HG02943 (cell line): Measurements from ENCODE around the gene TDRD7.
A peak's percentile ranks its signal among the peaks of the same experiment; 100 is the strongest.

ENCODE experiments used
- ATAC-seq: cut with Tn5 transposase; IDR thresholded peaks from one replicate; pipeline ENCODE4 v1.9.1; 2021; ENCODE audit warnings: mild to moderate bottlenecking, low read depth, moderate library complexity; ENCODE audit not compliant: unreplicated experiment

Gene TDRD7, protein sequence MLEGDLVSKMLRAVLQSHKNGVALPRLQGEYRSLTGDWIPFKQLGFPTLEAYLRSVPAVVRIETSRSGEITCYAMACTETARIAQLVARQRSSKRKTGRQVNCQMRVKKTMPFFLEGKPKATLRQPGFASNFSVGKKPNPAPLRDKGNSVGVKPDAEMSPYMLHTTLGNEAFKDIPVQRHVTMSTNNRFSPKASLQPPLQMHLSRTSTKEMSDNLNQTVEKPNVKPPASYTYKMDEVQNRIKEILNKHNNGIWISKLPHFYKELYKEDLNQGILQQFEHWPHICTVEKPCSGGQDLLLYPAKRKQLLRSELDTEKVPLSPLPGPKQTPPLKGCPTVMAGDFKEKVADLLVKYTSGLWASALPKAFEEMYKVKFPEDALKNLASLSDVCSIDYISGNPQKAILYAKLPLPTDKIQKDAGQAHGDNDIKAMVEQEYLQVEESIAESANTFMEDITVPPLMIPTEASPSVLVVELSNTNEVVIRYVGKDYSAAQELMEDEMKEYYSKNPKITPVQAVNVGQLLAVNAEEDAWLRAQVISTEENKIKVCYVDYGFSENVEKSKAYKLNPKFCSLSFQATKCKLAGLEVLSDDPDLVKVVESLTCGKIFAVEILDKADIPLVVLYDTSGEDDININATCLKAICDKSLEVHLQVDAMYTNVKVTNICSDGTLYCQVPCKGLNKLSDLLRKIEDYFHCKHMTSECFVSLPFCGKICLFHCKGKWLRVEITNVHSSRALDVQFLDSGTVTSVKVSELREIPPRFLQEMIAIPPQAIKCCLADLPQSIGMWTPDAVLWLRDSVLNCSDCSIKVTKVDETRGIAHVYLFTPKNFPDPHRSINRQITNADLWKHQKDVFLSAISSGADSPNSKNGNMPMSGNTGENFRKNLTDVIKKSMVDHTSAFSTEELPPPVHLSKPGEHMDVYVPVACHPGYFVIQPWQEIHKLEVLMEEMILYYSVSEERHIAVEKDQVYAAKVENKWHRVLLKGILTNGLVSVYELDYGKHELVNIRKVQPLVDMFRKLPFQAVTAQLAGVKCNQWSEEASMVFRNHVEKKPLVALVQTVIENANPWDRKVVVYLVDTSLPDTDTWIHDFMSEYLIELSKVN

DNA sequence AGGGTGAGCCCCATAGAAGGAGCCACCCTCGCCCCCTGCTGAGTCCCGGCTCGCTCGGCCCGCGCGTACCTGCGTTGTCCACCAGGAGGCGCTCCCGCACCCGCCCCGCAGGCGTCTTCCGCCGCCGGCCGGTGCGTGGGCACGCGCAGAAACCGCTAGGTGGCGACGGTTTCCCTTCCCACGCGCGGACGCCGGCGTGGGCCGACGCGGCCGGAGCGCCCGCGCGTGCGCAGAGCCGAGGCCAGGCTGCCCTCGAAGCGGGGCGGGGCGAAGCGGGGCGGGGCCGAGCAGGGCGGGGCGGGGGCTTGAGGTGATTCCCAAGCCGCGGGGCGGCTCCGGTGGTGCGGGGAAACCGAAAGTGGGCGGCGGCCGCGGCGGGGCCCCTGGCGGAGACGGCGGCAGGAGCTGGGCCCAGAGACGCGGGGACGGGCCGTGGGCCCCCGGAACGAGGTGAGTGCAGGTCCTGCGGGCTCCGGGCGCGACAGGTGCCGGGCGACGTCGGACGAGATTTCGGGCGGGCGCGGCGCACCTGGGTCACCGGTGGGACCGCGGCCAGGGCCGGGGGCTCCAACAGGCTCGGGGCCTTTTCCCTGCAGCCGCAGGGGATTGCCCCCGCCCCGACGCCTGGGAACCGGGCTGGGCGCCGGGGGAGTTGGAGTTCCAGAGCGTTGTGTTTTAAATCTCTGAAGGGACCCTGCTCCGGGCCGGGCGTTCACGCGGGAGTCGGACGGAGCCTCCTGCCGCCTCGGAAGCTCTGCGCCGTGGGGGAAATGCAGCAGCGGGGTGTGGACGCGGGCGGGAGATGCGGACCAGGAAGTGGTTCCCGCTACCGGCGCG lies at the start of gene TDRD7:
TDRD7 (plus strand) TSS at position 308 of the 837 bp plus-strand sequence. CDS start 16,370 bp downstream, outside the sequence.
- peak; percentile 67 for ATAC-seq

DNA sequence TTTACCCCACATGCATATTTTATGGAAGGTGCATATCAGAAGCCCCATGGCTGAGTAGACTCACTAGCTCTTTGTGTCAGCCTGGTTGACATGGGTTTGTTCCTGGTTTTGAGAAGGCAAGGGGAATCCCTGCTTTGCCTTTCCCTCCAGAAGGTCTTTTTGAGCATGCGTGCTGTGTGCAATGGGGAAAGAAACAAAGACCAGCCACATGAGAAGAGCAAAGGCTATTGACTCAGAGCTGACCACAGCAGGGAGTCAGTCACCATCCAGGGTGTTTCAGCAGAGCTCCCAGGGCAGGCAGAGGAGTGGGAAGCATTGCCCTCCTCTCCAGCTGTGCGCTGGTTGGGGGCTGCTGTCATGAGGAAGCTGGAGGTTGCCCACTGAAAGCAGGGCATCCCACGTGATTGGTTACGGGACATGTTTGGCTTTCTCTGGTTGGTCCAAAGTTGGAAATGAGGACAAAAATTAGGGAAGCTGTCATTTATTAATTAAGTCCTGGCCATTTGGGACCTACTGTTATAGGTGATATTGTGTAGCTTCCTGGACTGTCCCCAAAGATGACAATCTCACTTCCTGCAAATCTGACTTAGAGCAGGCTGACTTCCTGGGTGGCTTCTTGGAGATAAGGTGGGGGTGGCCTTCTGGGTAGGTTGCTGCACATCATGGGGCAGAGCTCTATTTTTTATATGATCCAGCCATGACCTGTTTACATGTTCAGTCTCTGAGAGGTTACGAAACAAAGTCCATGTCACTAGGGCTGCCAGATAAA lies 48.9 kb upstream of the TDRD7 start:
- no peak for ATAC-seq

DNA sequence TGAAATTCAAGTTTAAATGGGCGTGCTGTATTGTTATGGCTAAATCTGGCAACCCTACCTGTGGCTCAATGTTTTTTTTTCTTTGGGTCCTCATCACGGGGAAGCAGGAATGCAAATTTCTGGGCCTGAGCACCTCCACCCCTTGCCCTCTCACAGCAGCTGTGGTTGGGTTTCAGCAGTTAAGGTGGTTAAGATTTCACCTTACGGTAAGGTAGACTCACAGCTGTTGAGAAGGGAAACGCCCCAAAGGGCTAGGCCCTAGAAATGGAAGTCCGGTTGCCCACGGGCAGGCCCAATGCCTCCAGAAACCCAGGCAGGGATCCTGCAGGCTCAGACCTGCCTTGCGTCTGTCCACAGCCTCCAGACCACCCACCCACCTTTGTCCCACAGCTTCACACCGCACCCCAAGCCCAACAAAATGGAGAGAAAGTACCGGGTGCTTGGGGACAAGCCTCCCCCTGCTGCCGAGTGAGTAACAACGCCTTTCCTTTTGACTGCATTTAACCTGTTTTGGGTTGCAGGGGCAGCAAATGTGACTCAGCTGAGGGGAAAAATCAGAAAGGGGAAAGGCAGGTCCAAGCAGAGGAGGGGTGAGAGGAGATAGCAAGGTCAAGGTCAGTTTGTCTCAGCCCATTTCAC lies 48.1 kb upstream of the TDRD7 start:
- ATAC-seq = no peak

DNA sequence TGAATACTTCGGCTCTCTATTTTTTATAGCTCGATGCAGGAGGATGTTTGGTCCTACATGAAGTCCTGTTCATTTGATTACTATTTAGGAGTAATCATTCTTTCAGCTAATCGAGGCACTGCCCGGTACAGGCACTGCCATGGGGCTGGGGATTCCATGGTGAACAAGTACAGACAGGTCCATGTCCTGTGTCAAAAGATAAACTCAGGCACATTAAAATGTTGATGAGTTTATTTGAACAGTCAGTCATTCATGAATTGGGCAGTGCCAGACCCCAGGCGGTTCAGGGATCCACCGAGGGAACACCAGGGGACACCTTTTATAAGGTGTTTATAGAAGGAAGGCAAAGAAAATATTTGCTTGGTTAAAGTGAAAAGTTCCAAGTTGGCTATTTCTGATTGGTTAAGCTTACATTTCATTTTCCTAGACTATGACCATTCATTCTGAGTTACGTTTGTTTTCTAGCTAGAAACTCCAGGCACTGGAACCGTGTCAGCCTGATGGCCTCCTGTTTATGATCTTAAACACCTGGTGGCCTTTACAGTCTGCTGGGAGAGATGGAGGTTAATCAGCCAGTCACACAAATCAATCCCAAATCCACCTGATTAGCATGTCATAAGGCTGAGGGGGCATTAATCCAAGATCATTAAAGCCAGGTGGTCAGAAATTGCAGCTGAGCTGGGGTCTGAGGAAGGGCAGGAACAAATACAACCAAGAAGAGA lies 47.0 kb upstream of the TDRD7 start:
- ATAC-seq = no peak

DNA sequence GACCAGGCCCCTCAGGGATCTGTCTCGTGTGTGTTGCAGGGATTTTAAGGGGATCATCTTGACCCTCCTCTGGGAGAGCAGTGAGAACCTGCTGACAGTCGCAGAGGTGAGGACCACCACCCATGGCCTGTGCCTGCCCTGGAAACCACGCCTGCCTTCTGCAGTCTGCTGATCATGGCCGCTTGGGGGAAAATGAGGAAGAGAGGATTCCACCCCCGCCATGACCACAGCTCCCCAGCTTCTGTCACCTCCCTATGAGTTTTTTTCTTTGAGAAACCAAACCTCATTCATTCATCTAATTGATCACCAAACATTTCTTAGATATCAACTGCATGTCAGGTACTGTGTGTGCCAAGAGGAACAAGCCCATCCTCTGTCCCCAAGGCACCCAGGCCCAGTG lies 46.3 kb upstream of the TDRD7 start:
- ATAC-seq = no peak

DNA sequence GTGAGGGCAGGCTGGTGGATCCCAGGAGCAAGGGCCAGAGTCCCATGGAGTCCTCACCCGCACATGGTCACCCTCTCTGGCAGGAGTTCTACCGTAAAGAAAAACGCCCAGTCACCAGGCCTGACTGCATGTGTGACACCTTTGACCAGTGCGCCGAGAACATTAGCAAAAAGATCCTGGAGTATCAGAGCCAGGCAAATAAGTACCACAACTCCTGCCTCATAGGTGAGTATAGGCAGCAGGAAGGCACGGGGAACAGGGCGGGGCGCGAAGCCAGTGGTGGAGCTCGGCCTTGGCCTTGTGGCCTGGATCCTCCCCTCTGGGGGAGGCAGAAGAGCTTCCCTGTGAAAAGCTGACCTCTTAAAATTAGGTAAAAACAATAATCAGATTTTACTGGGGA lies 45.4 kb upstream of the TDRD7 start:
- ATAC-seq = no peak

DNA sequence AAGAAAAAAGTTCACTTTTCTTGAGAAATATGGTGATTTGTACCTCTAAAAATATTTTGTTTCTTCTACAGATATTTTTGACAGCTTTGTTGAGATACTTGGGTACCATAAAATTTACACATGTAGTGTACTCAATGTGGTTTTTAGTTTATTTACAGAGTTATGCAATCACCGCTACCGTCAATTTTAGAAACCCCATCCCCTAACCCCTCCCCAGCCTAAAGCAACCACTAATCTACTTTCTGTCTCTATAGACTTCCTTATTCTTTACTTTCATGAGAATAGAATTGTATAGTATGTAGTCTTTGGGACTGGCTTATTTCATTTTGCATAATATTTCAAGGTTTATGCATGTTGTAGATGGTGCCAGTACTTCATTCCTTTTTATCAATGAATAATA lies 45.0 kb upstream of the TDRD7 start:
- ATAC-seq = no peak

DNA sequence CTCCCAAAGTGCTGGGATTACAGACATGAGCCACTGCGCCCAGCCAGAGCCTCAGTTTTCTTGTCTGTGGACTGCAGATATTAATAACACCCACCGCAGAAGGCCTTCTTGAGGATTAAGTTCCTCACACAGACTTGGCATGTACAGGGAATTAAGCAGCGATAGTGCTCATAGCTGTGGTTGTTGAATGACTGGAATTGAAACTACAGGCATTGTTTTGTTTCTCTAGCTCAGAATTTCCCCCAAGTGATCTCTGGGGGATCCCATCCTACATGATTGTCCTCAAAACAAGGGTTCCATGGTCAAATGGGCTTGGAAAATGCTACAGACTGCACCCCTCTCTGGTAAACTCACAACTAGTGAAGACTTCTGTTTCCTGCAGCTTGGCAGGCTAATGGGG lies 44.2 kb upstream of the TDRD7 start:
- no peak for ATAC-seq

DNA sequence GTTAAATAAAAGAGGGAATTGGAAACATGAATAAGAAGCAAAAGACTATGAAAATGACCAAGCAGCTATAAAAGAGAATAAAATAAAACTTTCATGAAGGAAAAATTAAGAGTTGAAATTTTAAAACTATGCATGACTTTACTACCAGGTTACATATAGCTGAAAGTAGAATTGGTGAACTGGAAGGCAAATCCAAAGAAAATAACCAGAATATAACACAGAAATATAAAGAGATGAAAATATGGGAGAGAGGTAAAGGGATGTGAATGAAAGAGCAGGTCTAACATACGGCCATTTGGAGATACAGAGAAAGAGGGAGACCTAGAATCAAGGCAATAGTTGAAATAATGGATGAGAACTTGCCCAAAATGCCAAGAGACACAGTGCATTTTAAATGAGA lies 42.9 kb upstream of the TDRD7 start:
- no peak for ATAC-seq

DNA sequence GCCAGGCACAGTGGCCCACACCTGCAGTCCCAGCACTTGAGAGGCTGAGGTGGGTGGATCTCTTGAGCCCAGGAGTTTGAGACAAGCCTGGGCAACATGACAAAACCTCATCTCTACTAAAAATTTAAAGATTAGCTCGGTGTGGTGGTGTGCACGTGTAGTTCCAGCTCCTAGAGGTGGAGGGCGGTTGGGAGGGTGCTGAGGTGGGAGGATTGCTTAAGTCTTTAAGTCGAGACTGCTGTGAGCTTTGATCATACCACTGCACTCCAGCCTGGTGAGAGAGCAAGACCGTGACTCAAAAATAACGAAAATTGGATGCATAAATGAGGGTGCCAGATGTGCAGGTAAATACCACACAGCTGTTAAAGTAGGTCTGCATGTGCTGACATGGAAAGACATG lies 39.3 kb upstream of the TDRD7 start:
- no peak for ATAC-seq

DNA sequence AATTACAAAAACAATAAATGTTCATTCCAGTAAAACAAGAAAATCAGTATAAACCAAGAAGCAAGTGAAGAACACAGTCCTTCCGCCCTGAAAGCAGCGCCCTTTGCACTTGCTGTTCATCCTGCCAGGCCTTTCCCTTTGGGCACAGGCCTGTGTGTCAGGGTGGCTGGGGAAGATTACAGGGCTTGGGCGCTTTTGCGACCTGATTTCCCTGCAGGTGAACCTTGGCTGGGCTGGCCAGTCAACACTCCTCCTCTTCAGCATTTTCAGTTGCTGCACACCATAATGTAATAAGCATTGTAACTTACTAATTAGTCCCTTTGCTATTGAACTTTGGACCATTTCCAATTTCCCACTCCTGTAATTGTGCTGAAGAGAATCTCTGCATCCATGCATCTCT lies 38.6 kb upstream of the TDRD7 start:
- no peak for ATAC-seq

DNA sequence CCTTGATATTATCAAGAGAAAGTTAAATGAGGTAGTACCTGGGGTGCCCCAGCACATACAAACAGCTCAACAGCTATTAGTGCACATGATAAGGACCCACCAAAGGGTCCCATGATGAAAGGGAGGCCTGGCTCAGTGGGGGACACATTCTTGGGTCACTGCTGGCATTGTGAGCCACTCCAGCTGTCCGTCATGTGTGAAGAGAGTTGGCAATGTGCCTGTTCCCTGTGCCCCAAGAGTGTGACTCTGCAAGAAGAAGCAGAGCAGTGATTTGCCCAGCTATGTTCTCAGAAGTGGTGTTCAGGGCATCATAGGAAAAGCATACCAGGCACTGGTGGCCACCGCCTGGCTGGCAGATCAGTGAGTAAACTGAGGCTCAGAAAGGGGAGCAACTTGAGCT lies 37.1 kb upstream of the TDRD7 start:
- no peak for ATAC-seq

DNA sequence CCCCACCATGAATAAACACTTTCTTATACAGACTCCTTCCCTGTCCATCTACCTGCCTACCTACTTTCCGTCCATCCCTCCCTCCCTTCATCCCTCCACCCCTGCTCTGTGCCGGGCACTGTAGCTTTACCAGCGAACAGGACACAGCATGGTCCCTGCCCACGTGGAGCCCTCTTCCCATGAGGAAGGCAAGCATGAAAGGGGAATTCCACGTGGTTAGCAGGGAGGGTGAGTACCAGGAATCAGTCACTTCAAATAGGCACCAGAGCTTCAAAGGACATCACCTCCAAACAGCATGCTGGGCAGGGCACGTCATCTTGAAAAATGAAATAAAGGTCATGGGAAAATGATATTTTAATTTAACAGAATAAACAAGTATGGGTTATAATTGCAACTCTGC lies 35.0 kb upstream of the TDRD7 start:
- no peak for ATAC-seq

DNA sequence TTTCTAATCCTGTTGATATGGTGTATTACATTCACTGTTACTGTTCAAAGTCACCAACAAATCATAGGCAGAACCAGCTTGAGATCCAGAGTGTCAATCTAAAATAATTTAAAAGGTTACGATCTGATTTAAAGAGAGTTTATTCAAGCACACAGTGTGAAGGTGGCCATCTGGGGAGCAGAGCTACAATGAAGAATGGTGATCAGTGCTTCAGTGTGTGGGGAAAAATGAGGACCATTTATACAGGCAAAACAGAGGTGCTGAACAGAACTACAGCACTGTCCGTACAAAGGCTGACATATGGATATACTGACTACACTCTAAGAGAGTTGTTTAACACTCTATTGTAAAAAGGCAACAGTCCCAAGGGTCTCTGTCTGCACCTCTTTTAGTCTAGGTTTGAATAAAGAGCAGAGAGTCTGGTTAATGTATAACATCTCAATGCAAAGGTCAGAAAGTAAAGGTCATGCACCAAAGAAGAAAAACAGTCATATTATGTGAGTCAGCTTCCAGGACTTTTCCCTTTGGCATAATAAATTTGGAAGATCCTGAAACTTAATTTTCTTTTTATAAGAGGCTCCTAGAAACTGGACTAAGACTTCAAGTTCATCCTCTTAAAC lies 29.7 kb upstream of the TDRD7 start:
- ATAC-seq = no peak

DNA sequence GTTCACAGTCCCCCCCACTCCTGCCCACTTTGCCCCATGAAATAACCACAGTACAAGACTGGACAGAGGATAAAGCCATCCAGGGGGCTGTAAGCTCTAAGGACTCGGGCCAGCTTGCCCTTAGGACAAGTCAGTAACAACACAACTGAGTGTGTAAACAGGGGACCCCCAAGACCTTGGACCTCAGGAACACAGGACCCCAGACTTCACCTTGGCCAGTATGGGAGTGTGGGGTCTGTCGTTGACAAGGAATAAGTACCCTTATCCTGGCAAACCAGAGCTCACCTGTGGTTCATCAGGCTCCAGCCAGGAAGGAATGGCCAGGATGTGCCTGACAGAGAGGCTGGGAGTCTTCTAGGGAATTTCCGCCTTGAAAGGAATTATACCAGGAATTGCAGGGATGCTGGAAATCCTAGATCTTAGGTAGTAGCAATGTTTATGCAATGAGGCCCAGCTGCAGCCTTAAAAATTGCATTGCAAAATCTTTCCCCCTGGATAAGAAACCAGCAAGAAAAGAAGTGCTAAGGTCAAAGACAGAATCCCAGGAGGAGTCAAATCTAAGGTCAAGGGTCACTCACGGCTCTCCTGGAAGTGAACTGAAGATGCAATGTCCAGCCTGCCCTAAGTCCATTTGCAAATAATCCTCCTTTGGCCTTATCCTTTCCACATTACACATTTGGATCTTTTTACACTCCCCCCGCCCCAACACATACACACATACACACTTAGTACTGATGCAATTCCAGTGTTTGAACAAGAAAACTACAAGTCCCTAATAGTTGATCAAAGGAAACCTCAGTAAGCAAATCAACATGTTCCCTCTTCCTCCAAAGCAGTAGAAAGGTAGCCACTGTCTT lies 27.3 kb upstream of the TDRD7 start:
- no peak for ATAC-seq

DNA sequence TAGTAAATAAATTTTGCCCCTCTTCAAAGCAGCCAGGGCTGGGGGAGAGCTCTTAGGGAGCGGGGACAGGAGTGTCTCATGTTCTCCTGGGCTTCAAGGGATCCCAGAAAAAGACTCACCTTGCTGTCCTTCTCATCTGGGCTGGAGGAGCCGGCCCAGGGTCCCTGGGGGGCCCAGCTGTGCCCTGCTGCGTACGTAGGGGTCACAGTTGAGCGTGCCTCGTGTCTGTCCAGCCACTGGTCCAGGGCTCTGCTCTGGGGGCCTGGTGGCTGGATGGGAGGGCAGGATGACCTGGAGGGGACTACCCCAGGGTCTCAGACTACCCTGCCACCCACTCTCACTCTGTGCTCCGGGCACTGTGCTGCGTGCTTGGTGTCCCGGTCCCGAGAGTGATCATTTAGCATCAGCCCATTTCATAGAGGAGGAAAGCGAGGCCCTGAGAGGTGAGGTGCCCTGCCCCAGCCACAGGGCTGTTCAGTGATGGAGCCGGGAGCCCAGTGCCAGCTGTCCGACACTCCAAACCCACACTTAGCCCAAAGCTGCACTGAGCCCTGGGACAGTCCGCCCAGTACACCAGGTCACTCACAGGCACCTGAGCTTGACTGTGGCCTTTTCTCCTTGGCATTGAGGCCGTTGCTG lies 26.2 kb upstream of the TDRD7 start:
- ATAC-seq = no peak

DNA sequence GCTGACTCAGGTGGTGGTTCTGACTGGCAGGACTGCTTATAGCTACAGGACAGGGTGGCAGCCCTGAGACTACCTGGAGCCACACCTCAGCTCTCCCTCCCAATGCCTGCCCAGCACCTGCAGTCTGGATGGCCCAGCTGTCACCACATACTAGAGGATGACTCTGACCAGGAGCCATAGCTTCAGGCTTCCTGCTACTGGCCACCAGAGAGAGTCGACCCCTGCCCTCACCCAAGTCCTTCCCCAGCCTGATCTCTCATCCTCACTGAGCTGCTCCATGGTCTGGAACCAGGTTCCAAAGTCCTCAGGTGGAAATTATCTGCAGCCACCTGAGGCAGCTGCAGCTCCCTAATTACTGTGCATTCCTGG lies 25.6 kb upstream of the TDRD7 start:
- no peak for ATAC-seq
